ENCODE data around the gene AGPAT3. TPM values are rescaled to one million over a fixed set of nuclear protein-coding genes. Genes with fewer than 3 reads are reported as not detected.

AGPAT3 gene
- total RNA-seq, 1 donor from 2014 or later, result 7.8 TPM

GRCh38 chr21:43835050-43835449 lies 30.0 kb upstream of the AGPAT3 start:
- Histone ChIP-seq H3K79me2 (ENCODE audit: low read depth) (no peaks in the 10 kb centered on the region), H3K27me3 (no peaks in the 10 kb centered on the region), H3K4me1 (no peaks in the 10 kb centered on the region), H3K27ac (no peak overlapping the region), H3F3A (ENCODE audit: low read depth) (no peaks in the 10 kb centered on the region), H3K4me2 (no peak overlapping the region), H3K4me3 (no peak overlapping the region), H3K36me3 (no peaks in the 10 kb centered on the region), H4K20me1 (ENCODE audit: low read depth) (no peaks in the 10 kb centered on the region), H2AFZ (replicated peaks) (no peak overlapping the region), H3K9me3 (ENCODE audit: low read depth) (no peaks in the 10 kb centered on the region), H3K9ac (no peak overlapping the region)
- no peaks in the 10 kb centered on the region for H3K36me3 Mint-ChIP-seq
- peaks cover 7% of the 10 kb centered on the region for H3K27me3 Mint-ChIP-seq (ENCODE audit: insufficient read depth, low read depth)
- no peak overlapping the region for H3K27ac Mint-ChIP-seq
- TF ChIP-seq, protein P1, sequence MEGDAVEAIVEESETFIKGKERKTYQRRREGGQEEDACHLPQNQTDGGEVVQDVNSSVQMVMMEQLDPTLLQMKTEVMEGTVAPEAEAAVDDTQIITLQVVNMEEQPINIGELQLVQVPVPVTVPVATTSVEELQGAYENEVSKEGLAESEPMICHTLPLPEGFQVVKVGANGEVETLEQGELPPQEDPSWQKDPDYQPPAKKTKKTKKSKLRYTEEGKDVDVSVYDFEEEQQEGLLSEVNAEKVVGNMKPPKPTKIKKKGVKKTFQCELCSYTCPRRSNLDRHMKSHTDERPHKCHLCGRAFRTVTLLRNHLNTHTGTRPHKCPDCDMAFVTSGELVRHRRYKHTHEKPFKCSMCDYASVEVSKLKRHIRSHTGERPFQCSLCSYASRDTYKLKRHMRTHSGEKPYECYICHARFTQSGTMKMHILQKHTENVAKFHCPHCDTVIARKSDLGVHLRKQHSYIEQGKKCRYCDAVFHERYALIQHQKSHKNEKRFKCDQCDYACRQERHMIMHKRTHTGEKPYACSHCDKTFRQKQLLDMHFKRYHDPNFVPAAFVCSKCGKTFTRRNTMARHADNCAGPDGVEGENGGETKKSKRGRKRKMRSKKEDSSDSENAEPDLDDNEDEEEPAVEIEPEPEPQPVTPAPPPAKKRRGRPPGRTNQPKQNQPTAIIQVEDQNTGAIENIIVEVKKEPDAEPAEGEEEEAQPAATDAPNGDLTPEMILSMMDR (IDR thresholded peaks at IDR 0.05), result no peak
- TF ChIP-seq EZH2 (IDR thresholded peaks at IDR 0.05), result no peak
- no peak for TF ChIP-seq EZH2phosphoT487 (IDR thresholded peaks at IDR 0.05)
- H3K9me3 Mint-ChIP-seq, result peaks cover 6% of the 10 kb centered on the region
- DNase-seq (ENCODE audit: low spot score), result no peak
- no peaks in the 10 kb centered on the region for H3K4me1 Mint-ChIP-seq
- no peak overlapping the region for H3K4me3 Mint-ChIP-seq

- DNase-seq (ENCODE audit: low spot score), result no peak
- no peak overlapping the region for H3K27ac ChIP-seq
- no peaks in the 10 kb centered on the region for H3F3A ChIP-seq (ENCODE audit: low read depth)
- no peaks in the 10 kb centered on the region for H3K9me3 ChIP-seq (ENCODE audit: low read depth)
- no peaks in the 10 kb centered on the region for H3K36me3 Mint-ChIP-seq
- no peak overlapping the region for H3K4me3 ChIP-seq
- no peak overlapping the region for H3K9ac ChIP-seq
- H3K79me2 ChIP-seq (ENCODE audit: low read depth), result no peaks in the 10 kb centered on the region
- no peaks in the 10 kb centered on the region for H3K4me1 Mint-ChIP-seq
- no peak overlapping the region for H3K4me2 ChIP-seq
- H3K27me3 ChIP-seq, result no peaks in the 10 kb centered on the region
- TF ChIP-seq, protein P1 (IDR thresholded peaks at IDR 0.05), result no peak
- no peak for TF ChIP-seq EZH2 (IDR thresholded peaks at IDR 0.05)
- H3K36me3 ChIP-seq, result no peaks in the 10 kb centered on the region
- peaks cover 7% of the 10 kb centered on the region for H3K27me3 Mint-ChIP-seq (ENCODE audit: insufficient read depth, low read depth)
- no peaks in the 10 kb centered on the region for H4K20me1 ChIP-seq (ENCODE audit: low read depth)
- H3K27ac Mint-ChIP-seq, result no peak overlapping the region
- H3K4me3 Mint-ChIP-seq, result no peak overlapping the region
- no peaks in the 10 kb centered on the region for H3K4me1 ChIP-seq
- H3K9me3 Mint-ChIP-seq, result peaks cover 6% of the 10 kb centered on the region
- H2AFZ ChIP-seq (replicated peaks), result no peak overlapping the region
These were observed 29.2 kb upstream of the AGPAT3 start for GRCh38 chr21:43835861-43836260.

DNA sequence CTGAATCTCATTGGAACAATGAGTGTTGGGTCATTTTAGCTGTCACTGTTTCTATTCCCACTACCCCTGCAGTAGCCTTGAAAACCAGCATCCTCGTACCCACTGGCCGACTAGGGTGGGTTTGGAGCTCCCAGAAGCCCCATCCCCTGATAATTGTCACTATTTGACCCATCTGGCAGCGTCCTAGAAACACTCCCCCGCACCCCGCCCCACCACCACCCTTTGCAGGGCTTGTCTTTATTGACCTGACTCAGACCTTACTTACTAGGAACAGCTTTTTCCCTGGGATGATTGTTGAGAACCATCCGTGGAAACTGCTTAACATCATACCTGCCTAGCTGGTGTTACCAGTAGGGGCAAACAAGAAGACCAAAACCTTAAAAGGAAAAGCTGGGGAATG lies 28.4 kb upstream of the AGPAT3 start:
- Histone ChIP-seq H3K4me2 (no peak overlapping the region), H3K9ac (no peak overlapping the region), H3K4me3 (no peak overlapping the region), H3K9me3 (ENCODE audit: low read depth) (no peaks in the 10 kb centered on the region), H3K27ac (no peak overlapping the region), H3K79me2 (ENCODE audit: low read depth) (no peaks in the 10 kb centered on the region), H4K20me1 (ENCODE audit: low read depth) (no peaks in the 10 kb centered on the region), H3K36me3 (no peaks in the 10 kb centered on the region), H3F3A (ENCODE audit: low read depth) (no peaks in the 10 kb centered on the region), H3K4me1 (no peaks in the 10 kb centered on the region), H2AFZ (replicated peaks) (no peak overlapping the region), H3K27me3 (no peaks in the 10 kb centered on the region)
- Mint-ChIP-seq H3K4me3 (no peak overlapping the region), H3K27me3 (ENCODE audit: insufficient read depth, low read depth) (peaks cover 7% of the 10 kb centered on the region), H3K27ac (no peak overlapping the region), H3K36me3 (no peaks in the 10 kb centered on the region), H3K9me3 (peaks cover 6% of the 10 kb centered on the region), H3K4me1 (no peaks in the 10 kb centered on the region)
- no peak for DNase-seq (ENCODE audit: low spot score)
- TF ChIP-seq, protein P1 (IDR thresholded peaks at IDR 0.05), result no peak
- TF ChIP-seq EZH2phosphoT487 (IDR thresholded peaks at IDR 0.05) (no peak), EZH2 (IDR thresholded peaks at IDR 0.05) (no peak)
